Smooth muscle cell (in vitro differentiated cells): ENCODE measurements around the gene C1RL. TPM values are rescaled to one million over a fixed set of nuclear protein-coding genes. Genes with fewer than 3 reads are reported as not detected.

ENCODE experiments used
- DNase-seq: peaks from one replicate; lab custom pipeline; 2025; ENCODE audit not compliant: unreplicated experiment; lab: John Stamatoyannopoulos, UW
- H2AFZ ChIP-seq: fragments of 200-600 bp; sonication (generic); 2 replicates; pipeline ENCODE4 v1.6.0; 2016; ENCODE audit warnings: antibody characterized with exemption, low read depth, mild to moderate bottlenecking
- H3F3A ChIP-seq: fragments of 200-600 bp; sonication (generic); 2 replicates; pipeline ENCODE4 v1.6.0; 2017; ENCODE audit warnings: antibody characterized with exemption, low read depth
- H3K27ac ChIP-seq: fragments of 200-600 bp; sonication (generic); 2 replicates; pipeline ENCODE4 v1.5.1; 2016; ENCODE audit warnings: low read depth, mild to moderate bottlenecking
- H3K27me3 ChIP-seq: fragments of 200-600 bp; sonication (generic); 2 replicates; pipeline ENCODE4 v1.6.1; 2016; ENCODE audit warnings: low read depth, mild to moderate bottlenecking
- H3K36me3 ChIP-seq: fragments of 200-600 bp; sonication (generic); 2 replicates; pipeline ENCODE4 v1.5.1; 2016; ENCODE audit warnings: low read depth
- H3K4me1 ChIP-seq: fragments of 200-600 bp; sonication (generic); 2 replicates; pipeline ENCODE4 v1.5.1; 2016; ENCODE audit warnings: low read depth
- H3K4me2 ChIP-seq: fragments of 200-600 bp; sonication (generic); 2 replicates; pipeline ENCODE4 v1.6.0; 2016; ENCODE audit warnings: mild to moderate bottlenecking
- H3K4me3 ChIP-seq: fragments of 200-600 bp; sonication (generic); 2 replicates; pipeline ENCODE4 v1.5.1; 2016; ENCODE audit warnings: mild to moderate bottlenecking
- H3K79me2 ChIP-seq: fragments of 200-600 bp; sonication (generic); 2 replicates; pipeline ENCODE4 v1.6.0; 2016; ENCODE audit warnings: low read depth, mild to moderate bottlenecking
- H3K9ac ChIP-seq: fragments of 200-600 bp; sonication (generic); 2 replicates; pipeline ENCODE4 v1.6.0; 2016; ENCODE audit warnings: low read depth
- H3K9me3 ChIP-seq: fragments of 200-600 bp; sonication (generic); replicated peaks from 2 replicates; pipeline ENCODE4 v1.5.1; 2016; ENCODE audit warnings: low read depth
- H4K20me1 ChIP-seq: fragments of 200-600 bp; sonication (generic); 2 replicates; pipeline ENCODE4 v1.6.0; 2016; ENCODE audit warnings: low read depth
- CTCF ChIP-seq: fragments of 200-600 bp; sonication (generic); IDR thresholded peaks from 2 replicates; pipeline ENCODE4 v1.5.1; 2017; ENCODE audit warnings: borderline replicate concordance, mild to moderate bottlenecking, antibody characterized with exemption; ENCODE audit not compliant: insufficient read depth, poor library complexity, severe bottlenecking
- WGBS: methylation state at CpG from one replicate; pipeline ENCODE4 v1.1.7; 2016; ENCODE audit warnings: low lambda C conversion rate; 5-methylcytosine and 5-hydroxymethylcytosine counted together
- polyA plus RNA-seq: library from polyadenylated mRNA; unstranded; fragments of >200 nt; fragmentation: Nextera tagmentation; extraction: Ambion mirVana; gene quantifications from 2 replicates; pipeline ENCODE4 v1.2.1, GENCODE V29; 2016
- total RNA-seq: library from RNA; depleted of rRNA; stranded (reverse); fragments of >200 nt; gene quantifications from 2 replicates; pipeline ENCODE4 v1.2.3, GENCODE V29; 2014

The C1RL gene
- total and polyA plus RNA-seq, 2 experiments from 2014 or later, result 8.7 to 21.1 TPM

- 93% methylated on average over 7 of the region's 7 CpGs for WGBS
- no peak overlapping the region for H2AFZ ChIP-seq
- H3F3A ChIP-seq, result peaks cover 10% of the 10 kb centered on the region
- H3K9ac ChIP-seq, result no peak overlapping the region
- no peak overlapping the region for H3K27ac ChIP-seq
- H3K4me2 ChIP-seq, result no peak overlapping the region
- no peak for TF ChIP-seq CTCF
- H3K27me3 ChIP-seq, result no peaks in the 10 kb centered on the region
- no peaks in the 10 kb centered on the region for H4K20me1 ChIP-seq
- H3K4me1 ChIP-seq, result no peaks in the 10 kb centered on the region
- no peaks in the 10 kb centered on the region for H3K79me2 ChIP-seq
- no peaks in the 10 kb centered on the region for H3K9me3 ChIP-seq
- no peak for DNase-seq
- no peak overlapping the region for H3K4me3 ChIP-seq
- no peaks in the 10 kb centered on the region for H3K36me3 ChIP-seq
Measured at GRCh38 chr12:7065073-7065623, 43.9 kb downstream of the C1RL start.

- Histone ChIP-seq H4K20me1 (no peaks in the 10 kb centered on the region), H3K4me1 (no peaks in the 10 kb centered on the region), H3K9me3 (no peaks in the 10 kb centered on the region), H3K4me2 (no peak overlapping the region), H3K36me3 (no peaks in the 10 kb centered on the region), H3K27ac (no peak overlapping the region), H3F3A (peaks cover 10% of the 10 kb centered on the region), H3K9ac (no peak overlapping the region), H2AFZ (no peak overlapping the region), H3K79me2 (no peaks in the 10 kb centered on the region), H3K27me3 (no peaks in the 10 kb centered on the region), H3K4me3 (no peak overlapping the region)
- DNase-seq, result no peak
- 93% methylated on average over 3 of the region's 3 CpGs for WGBS
- TF ChIP-seq CTCF, result no peak
Measured at GRCh38 chr12:7064516-7064915, 44.5 kb downstream of the C1RL start.

GRCh38 chr12:7061596-7061995 lies 47.4 kb downstream of the C1RL start:
- H3F3A ChIP-seq, result no peaks in the 10 kb centered on the region
- WGBS, result 97% methylated on average over 7 of the region's 7 CpGs
- no peak for TF ChIP-seq CTCF
- no peak overlapping the region for H3K27ac ChIP-seq
- no peaks in the 10 kb centered on the region for H3K27me3 ChIP-seq
- H3K36me3 ChIP-seq, result no peaks in the 10 kb centered on the region
- H3K9ac ChIP-seq, result no peak overlapping the region
- H3K79me2 ChIP-seq, result no peaks in the 10 kb centered on the region
- no peak overlapping the region for H3K4me3 ChIP-seq
- H4K20me1 ChIP-seq, result no peaks in the 10 kb centered on the region
- no peak overlapping the region for H3K4me2 ChIP-seq
- no peaks in the 10 kb centered on the region for H3K4me1 ChIP-seq
- DNase-seq, result no peak
- H2AFZ ChIP-seq, result no peak overlapping the region
- H3K9me3 ChIP-seq, result no peaks in the 10 kb centered on the region

GRCh38 chr12:7061138-7061537 lies 47.9 kb downstream of the C1RL start:
- peak overlapping the region; percentile 24 for H3K9ac ChIP-seq
- peak overlapping the region; percentile 82 for H3K4me2 ChIP-seq
- no peak for DNase-seq
- no peaks in the 10 kb centered on the region for H3K27me3 ChIP-seq
- H3F3A ChIP-seq, result no peaks in the 10 kb centered on the region
- H3K9me3 ChIP-seq, result no peaks in the 10 kb centered on the region
- peak overlapping the region; percentile 67 for H2AFZ ChIP-seq
- no peak for TF ChIP-seq CTCF
- H3K4me3 ChIP-seq, result peak overlapping the region; percentile 34
- H3K4me1 ChIP-seq, result no peaks in the 10 kb centered on the region
- 82% methylated on average over 13 of the region's 13 CpGs for WGBS
- H3K79me2 ChIP-seq, result no peaks in the 10 kb centered on the region
- H4K20me1 ChIP-seq, result no peaks in the 10 kb centered on the region
- H3K36me3 ChIP-seq, result no peaks in the 10 kb centered on the region
- H3K27ac ChIP-seq, result peak overlapping the region; percentile 56
